Parathyroid adenoma (tissue), 2 donors: ENCODE results near the gene PANK2.

ENCODE experiments used
- H2AFZ ChIP-seq: fragments of 300-600 bp; sonication (generic); one replicate; pipeline ENCODE4 v1.7.0; 2017; ENCODE audit warnings: antibody characterized with exemption, mild to moderate bottlenecking
- H3K27ac ChIP-seq: fragments of 300-600 bp; sonication (generic); one replicate; pipeline ENCODE4 v1.7.0; 2017
- H3K27me3 ChIP-seq: fragments of 300-600 bp; sonication (generic); one replicate; pipeline ENCODE4 v1.7.0; 2017; ENCODE audit warnings: low read length; ENCODE audit not compliant: control insufficient read depth, insufficient read depth
- H3K36me3 ChIP-seq: fragments of 300-600 bp; sonication (generic); one replicate; pipeline ENCODE4 v1.7.0; 2017; ENCODE audit warnings: low read length; ENCODE audit not compliant: control insufficient read depth, insufficient read depth
- H3K4me1 ChIP-seq: fragments of 300-600 bp; sonication (generic); one replicate; pipeline ENCODE4 v1.7.0; 2017; ENCODE audit warnings: control low read depth
- H3K4me2 ChIP-seq: fragments of 300-600 bp; sonication (generic); one replicate; pipeline ENCODE4 v1.7.0; 2017; ENCODE audit warnings: low read length
- H3K4me3 ChIP-seq: fragments of 300-600 bp; sonication (generic); one replicate; pipeline ENCODE4 v1.7.0; 2017; ENCODE audit warnings: low read depth, low read length
- H3K79me2 ChIP-seq: fragments of 300-600 bp; sonication (generic); one replicate; pipeline ENCODE4 v1.7.0; 2017; ENCODE audit warnings: control low read depth
- H3K9ac ChIP-seq: fragments of 300-600 bp; sonication (generic); one replicate; pipeline ENCODE4 v1.7.0; 2017; ENCODE audit warnings: mild to moderate bottlenecking
- H3K9me3 ChIP-seq: fragments of 300-600 bp; sonication (generic); one replicate; pipeline ENCODE4 v1.7.0; 2017; ENCODE audit warnings: low read length; ENCODE audit not compliant: control insufficient read depth
- CTCF ChIP-seq: fragments of 300-600 bp; sonication (generic); IDR thresholded peaks from one replicate; pipeline ENCODE4 v1.7.0; 2017; ENCODE audit warnings: antibody characterized with exemption, mild to moderate bottlenecking
- donor health status: primary hyperparathyroidism.

PANK2 gene

GRCh38 chr20:3867802-3868201, 21.4 kb upstream of the PANK2 start:
- Histone ChIP-seq H3K4me1 (no peaks in the 10 kb centered on the region), H3K27me3 (no peaks in the 10 kb centered on the region), H3K27ac (no peak overlapping the region), H3K9me3 (no peaks in the 10 kb centered on the region), H2AFZ (no peak overlapping the region), H3K79me2 (no peaks in the 10 kb centered on the region), H3K4me2 (no peak overlapping the region), H3K4me3 (no peak overlapping the region), H3K9ac (no peak overlapping the region), H3K36me3 (no peaks in the 10 kb centered on the region)
- TF ChIP-seq CTCF = no peak

GRCh38 chr20:3869839-3870634, 19.1 kb upstream of the PANK2 start:
- no peaks in the 10 kb centered on the region for H3K27me3 ChIP-seq
- no peak for TF ChIP-seq CTCF

GRCh38 chr20:3871550-3872265, 17.5 kb upstream of the PANK2 start:
- no peaks in the 10 kb centered on the region for H3K36me3 ChIP-seq
- H3K4me3 ChIP-seq = no peak overlapping the region
- TF ChIP-seq CTCF = no peak

More at GRCh38 chr20:3869839-3870634, 19.1 kb upstream of the PANK2 start:
- H3K79me2 ChIP-seq = no peaks in the 10 kb centered on the region
- no peak overlapping the region for H3K27ac ChIP-seq
- H3K9me3 ChIP-seq = no peaks in the 10 kb centered on the region
- H3K4me1 ChIP-seq = no peaks in the 10 kb centered on the region
- no peak overlapping the region for H3K4me2 ChIP-seq
- H3K9ac ChIP-seq = no peak overlapping the region
- no peaks in the 10 kb centered on the region for H3K36me3 ChIP-seq
- H3K4me3 ChIP-seq = no peak overlapping the region
- H2AFZ ChIP-seq = no peak overlapping the region

GRCh38 chr20:3873507-3873906, 15.7 kb upstream of the PANK2 start:
- Histone ChIP-seq H3K27ac (no peak overlapping the region), H3K36me3 (no peaks in the 10 kb centered on the region), H3K4me3 (no peak overlapping the region), H3K4me1 (no peaks in the 10 kb centered on the region), H3K9me3 (no peaks in the 10 kb centered on the region), H3K4me2 (no peak overlapping the region), H3K27me3 (no peaks in the 10 kb centered on the region), H3K9ac (no peak overlapping the region), H3K79me2 (no peaks in the 10 kb centered on the region), H2AFZ (no peak overlapping the region)
- TF ChIP-seq CTCF = no peak

More at GRCh38 chr20:3871550-3872265, 17.5 kb upstream of the PANK2 start:
- Histone ChIP-seq H2AFZ (no peak overlapping the region), H3K4me2 (no peak overlapping the region), H3K27ac (no peak overlapping the region), H3K9ac (no peak overlapping the region), H3K79me2 (no peaks in the 10 kb centered on the region), H3K27me3 (no peaks in the 10 kb centered on the region), H3K4me1 (no peaks in the 10 kb centered on the region), H3K9me3 (no peaks in the 10 kb centered on the region)
